HEK293T (cell line): Measurements from ENCODE around the gene TRIM2.
"Not testable (repeated sequence)": the region's sequence is repeated elsewhere in the genome, so short reads cannot be mapped to it uniquely, and the experiment has no call there.

Experiments
- ARNT ChIP-seq: fragments of 450-650 bp; IDR thresholded peaks from 2 replicates; pipeline ENCODE4 v1.6.1; 2017; ENCODE audit warnings: mild to moderate bottlenecking
- BHLHE40 ChIP-seq: fragments of 450-650 bp; IDR thresholded peaks from 2 replicates; pipeline ENCODE4 v1.6.1; 2016; ENCODE audit warnings: mild to moderate bottlenecking, moderate library complexity, borderline replicate concordance
- ELF4 ChIP-seq: fragments of 450-650 bp; IDR thresholded peaks from 2 replicates; pipeline ENCODE4 v1.6.1; 2017; ENCODE audit warnings: antibody characterized with exemption
- FOXA1 ChIP-seq: fragments of 450-650 bp; IDR thresholded peaks from 2 replicates; pipeline ENCODE4 v1.6.1; 2016; ENCODE audit warnings: mild to moderate bottlenecking
- FOXK2 ChIP-seq: fragments of 450-650 bp; IDR thresholded peaks from 2 replicates; pipeline ENCODE4 v1.6.1; 2016; ENCODE audit warnings: mild to moderate bottlenecking
- FOXM1 ChIP-seq: fragments of 450-650 bp; IDR thresholded peaks from 2 replicates; pipeline ENCODE4 v1.6.1; 2017; ENCODE audit warnings: mild to moderate bottlenecking, borderline replicate concordance
- HDGF ChIP-seq: fragments of 450-650 bp; IDR thresholded peaks from 2 replicates; pipeline ENCODE4 v1.6.1; 2017; ENCODE audit warnings: antibody characterized with exemption, borderline replicate concordance
- LEF1 ChIP-seq: fragments of 450-650 bp; IDR thresholded peaks from 2 replicates; pipeline ENCODE4 v1.6.1; 2017; ENCODE audit warnings: mild to moderate bottlenecking, borderline replicate concordance
- SP1 ChIP-seq: fragments of 450-650 bp; IDR thresholded peaks from 2 replicates; pipeline ENCODE4 v1.6.1; 2017
- TARDBP ChIP-seq: fragments of 450-650 bp; IDR thresholded peaks from 2 replicates; pipeline ENCODE4 v1.6.1; 2016
- ZNF384 ChIP-seq: fragments of 450-650 bp; IDR thresholded peaks from 2 replicates; pipeline ENCODE4 v1.6.1; 2016

- TF ChIP-seq LEF1, ZNF384, FOXK2, BHLHE40, HDGF, FOXM1, SP1, ARNT, ELF4, TARDBP, FOXA1: not testable (repeated sequence)
These were observed 39.0 kb upstream of the TRIM2 start for GRCh38 chr4:153165236-153165635.
